ENCODE data around the gene CNGA3.

GRCh38 chr2:98335271-98335670, 11.0 kb upstream of the CNGA3 start:
- TF ChIP-seq ZBTB11 (tag by site-specific recombination; conservative IDR thresholded peaks at IDR 0.05; ENCODE audit: low read depth) (no peak), ZNF423 (tag by site-specific recombination; IDR thresholded peaks at IDR 0.05) (no peak), CTCF (tag by site-specific recombination; IDR thresholded peaks at IDR 0.05) (no peak)
